Measurements from ENCODE around the gene RARRES1. TPM values are rescaled to one million over a fixed set of nuclear protein-coding genes. Genes with fewer than 3 reads are reported as not detected.

Gene RARRES1
- total RNA-seq, 1 donor from 2014 or later: 0.95 TPM

GRCh38 chr3:158739661-158740060 lies 7.4 kb upstream of the RARRES1 start:
- peaks cover 8% of the 10 kb centered on the region for H3K9me3 Mint-ChIP-seq (ENCODE audit: low read depth)
- TF ChIP-seq CTCF (IDR thresholded peaks at IDR 0.05): no peak
- H3K36me3 Mint-ChIP-seq (ENCODE audit: low read depth): peaks cover 11% of the 10 kb centered on the region
- H3K27me3 Mint-ChIP-seq (ENCODE audit: low read depth): no peaks in the 10 kb centered on the region
- no peaks in the 10 kb centered on the region for H3K4me1 Mint-ChIP-seq (ENCODE audit: low read depth)
- H3K4me3 Mint-ChIP-seq (ENCODE audit: unreplicated experiment): no peak overlapping the region
- no peak for DNase-seq (ENCODE audit: low spot score)
- no peak overlapping the region for H3K27ac Mint-ChIP-seq (ENCODE audit: unreplicated experiment)

GRCh38 chr3:158739078-158739477 lies 6.8 kb upstream of the RARRES1 start:
- no peaks in the 10 kb centered on the region for H3K27me3 Mint-ChIP-seq (ENCODE audit: low read depth)
- peaks cover 9% of the 10 kb centered on the region for H3K9me3 Mint-ChIP-seq (ENCODE audit: low read depth)
- H3K4me1 Mint-ChIP-seq (ENCODE audit: low read depth): no peaks in the 10 kb centered on the region
- no peak for TF ChIP-seq CTCF (IDR thresholded peaks at IDR 0.05)
- DNase-seq (ENCODE audit: low spot score): no peak
- no peak overlapping the region for H3K4me3 Mint-ChIP-seq (ENCODE audit: unreplicated experiment)
- peaks cover 11% of the 10 kb centered on the region for H3K36me3 Mint-ChIP-seq (ENCODE audit: low read depth)
- no peak overlapping the region for H3K27ac Mint-ChIP-seq (ENCODE audit: unreplicated experiment)

- Mint-ChIP-seq H3K36me3 (ENCODE audit: low read depth) (peaks cover 10% of the 10 kb centered on the region), H3K4me3 (ENCODE audit: unreplicated experiment) (no peak overlapping the region), H3K4me1 (ENCODE audit: low read depth) (no peaks in the 10 kb centered on the region), H3K9me3 (ENCODE audit: low read depth) (peaks cover 9% of the 10 kb centered on the region), H3K27ac (ENCODE audit: unreplicated experiment) (no peak overlapping the region), H3K27me3 (ENCODE audit: low read depth) (no peaks in the 10 kb centered on the region)
- no peak for TF ChIP-seq CTCF (IDR thresholded peaks at IDR 0.05)
- DNase-seq (ENCODE audit: low spot score): no peak
These were observed 6.4 kb upstream of the RARRES1 start for GRCh38 chr3:158738653-158739052.

GRCh38 chr3:158737976-158738615 lies 5.8 kb upstream of the RARRES1 start:
- Mint-ChIP-seq H3K9me3 (ENCODE audit: low read depth) (peaks cover 9% of the 10 kb centered on the region), H3K4me3 (ENCODE audit: unreplicated experiment) (no peak overlapping the region), H3K4me1 (ENCODE audit: low read depth) (no peaks in the 10 kb centered on the region), H3K27ac (ENCODE audit: unreplicated experiment) (no peak overlapping the region), H3K36me3 (ENCODE audit: low read depth) (peaks cover 10% of the 10 kb centered on the region), H3K27me3 (ENCODE audit: low read depth) (no peaks in the 10 kb centered on the region)
- no peak for TF ChIP-seq CTCF (IDR thresholded peaks at IDR 0.05)
- no peak for DNase-seq (ENCODE audit: low spot score)

GRCh38 chr3:158737410-158737809 lies 5.2 kb upstream of the RARRES1 start:
- no peak for DNase-seq (ENCODE audit: low spot score)
- no peaks in the 10 kb centered on the region for H3K4me1 Mint-ChIP-seq (ENCODE audit: low read depth)
- H3K27me3 Mint-ChIP-seq (ENCODE audit: low read depth): no peaks in the 10 kb centered on the region
- H3K36me3 Mint-ChIP-seq (ENCODE audit: low read depth): peaks cover 8% of the 10 kb centered on the region
- peaks cover 9% of the 10 kb centered on the region for H3K9me3 Mint-ChIP-seq (ENCODE audit: low read depth)
- no peak for TF ChIP-seq CTCF (IDR thresholded peaks at IDR 0.05)
- H3K4me3 Mint-ChIP-seq (ENCODE audit: unreplicated experiment): no peak overlapping the region
- H3K27ac Mint-ChIP-seq (ENCODE audit: unreplicated experiment): no peak overlapping the region

All from chondrocyte (in vitro differentiated cells).